IMR-90 (cell line): ENCODE measurements around the gene ABCC9. TPM values are rescaled to one million over a fixed set of nuclear protein-coding genes. Genes with fewer than 3 reads are reported as not detected.

Experiments
- ATAC-seq: fragments of 200-7000 bp; cut with Tn5 transposase; 2 replicates; pipeline ENCODE4 v1.9.1; 2020; ENCODE audit warnings: low read depth, mild to moderate bottlenecking, moderate library complexity
- BruUV-seq: library from RNA; stranded (reverse); fragments of 400-500 nt; replicated peaks from 2 replicates; lab custom pipeline; 2021; lab: Mats Ljungman, UMichigan
- CTCF ChIA-PET: fragments of 300-600 bp; formaldehyde crosslinking; extraction: SDS; loops from one replicate; lab custom pipeline; 2021; ENCODE audit warnings: antibody characterized with exemption; lab: Yijun Ruan, JAX
- POLR2A ChIA-PET: fragments of 300-600 bp; sonication (Branson Sonifier 250); formaldehyde crosslinking; loops from one replicate; lab custom pipeline; 2022; ENCODE audit warnings: antibody characterized with exemption; ENCODE audit not compliant: unreplicated experiment; lab: Charles Lee
- DNase-seq: peaks from one replicate; pipeline ENCODE4 v3.0.0; 2013
- H2AFZ ChIP-seq: replicated peaks from 2 replicates; pipeline ENCODE3; 2013; ENCODE audit warnings: low read length, mild to moderate bottlenecking; ENCODE audit not compliant: poor library complexity
- H2AK5ac ChIP-seq: 2 replicates; pipeline ENCODE4 v1.6.1; 2013; ENCODE audit warnings: low read depth, low read length, inconsistent platforms
- H2AK9ac ChIP-seq: replicated peaks from 2 replicates; pipeline ENCODE3; 2013; ENCODE audit warnings: mild to moderate bottlenecking, low read depth, low read length, moderate library complexity; ENCODE audit not compliant: poor library complexity
- H2BK120ac ChIP-seq: 2 replicates; pipeline ENCODE4 v1.6.1; 2013; ENCODE audit warnings: low read depth, low read length, inconsistent platforms
- H2BK15ac ChIP-seq: 3 replicates; pipeline ENCODE4 v1.6.1; 2013; ENCODE audit warnings: low read depth, low read length, inconsistent platforms
- H2BK20ac ChIP-seq: 2 replicates; pipeline ENCODE4 v1.6.1; 2013; ENCODE audit warnings: low read depth, mild to moderate bottlenecking, inconsistent platforms, low read length, moderate library complexity
- H2BK5ac ChIP-seq: 2 replicates; pipeline ENCODE4 v1.6.1; 2013; ENCODE audit warnings: mild to moderate bottlenecking, low read depth, low read length, inconsistent platforms; ENCODE audit not compliant: poor library complexity, severe bottlenecking
- H3K14ac ChIP-seq: replicated peaks from 2 replicates; pipeline ENCODE4 v1.6.1; 2013; ENCODE audit warnings: low read depth, low read length, inconsistent platforms
- H3K18ac ChIP-seq: 2 replicates; pipeline ENCODE4 v1.6.1; 2013; ENCODE audit warnings: low read depth, low read length, control low read depth
- H3K23ac ChIP-seq: 2 replicates; pipeline ENCODE4 v1.6.1; 2013; ENCODE audit warnings: low read depth, low read length, inconsistent platforms
- H3K27ac ChIP-seq: 2 replicates; pipeline ENCODE4 v1.5.1; 2013; ENCODE audit warnings: mild to moderate bottlenecking, control low read depth, low read length; ENCODE audit not compliant: insufficient read depth
- H3K27me3 ChIP-seq: 2 replicates; pipeline ENCODE4 v1.6.1; 2013; ENCODE audit warnings: low read length; ENCODE audit not compliant: control insufficient read depth, insufficient read depth
- H3K36me3 ChIP-seq: 2 replicates; pipeline ENCODE4 v1.6.1; 2013; ENCODE audit warnings: low read length, mixed read lengths; ENCODE audit not compliant: control insufficient read depth, insufficient read depth
- H3K4ac ChIP-seq: 2 replicates; pipeline ENCODE4 v1.6.1; 2013; ENCODE audit warnings: low read depth, low read length, inconsistent platforms
- H3K4me1 ChIP-seq: 2 replicates; pipeline ENCODE4 v1.6.1; 2013; ENCODE audit warnings: low read length, mixed read lengths; ENCODE audit not compliant: control insufficient read depth, insufficient read depth
- H3K4me2 ChIP-seq: 2 replicates; pipeline ENCODE4 v1.6.1; 2013; ENCODE audit warnings: low read depth, mild to moderate bottlenecking, control low read depth, low read length, moderate library complexity
- H3K4me3 ChIP-seq: 2 replicates; pipeline ENCODE4 v1.5.1; 2013; ENCODE audit warnings: low read depth, mild to moderate bottlenecking, control low read depth, low read length, moderate library complexity; ENCODE audit not compliant: insufficient read depth
- H3K56ac ChIP-seq: 2 replicates; pipeline ENCODE4 v1.6.1; 2013; ENCODE audit warnings: low read length, inconsistent platforms; ENCODE audit not compliant: insufficient read depth; ENCODE audit errors: extremely low read depth
- H3K79me1 ChIP-seq, 2 experiments: 2 replicates each; pipeline ENCODE4 v1.6.1; 2013; ENCODE audit warnings: low read length in 2 of 2, inconsistent platforms in 1 of 2, low read depth in 1 of 2
- H3K9ac ChIP-seq: 2 replicates; pipeline ENCODE4 v1.6.1; 2013; ENCODE audit warnings: low read depth, low read length, control low read depth
- H3K9me1 ChIP-seq: 2 replicates; pipeline ENCODE4 v1.6.1; 2013; ENCODE audit warnings: low read length, inconsistent platforms; ENCODE audit not compliant: insufficient read depth
- H3K9me3 ChIP-seq: 2 replicates; pipeline ENCODE4 v1.6.1; 2013; ENCODE audit warnings: low read length; ENCODE audit not compliant: control insufficient read depth, insufficient read depth
- H4K20me1 ChIP-seq: 2 replicates; pipeline ENCODE4 v1.6.1; 2013; ENCODE audit warnings: low read length, inconsistent platforms; ENCODE audit not compliant: insufficient read depth
- H4K5ac ChIP-seq: 2 replicates; pipeline ENCODE4 v1.6.1; 2013; ENCODE audit warnings: mild to moderate bottlenecking, low read depth, low read length, control low read depth
- H4K8ac ChIP-seq, 2 experiments: 2 replicates each; pipeline ENCODE4 v1.6.1; 2013; ENCODE audit warnings: low read depth in 2 of 2, low read length in 2 of 2, control low read depth in 1 of 2, inconsistent platforms in 1 of 2
- H4K91ac ChIP-seq: 2 replicates; pipeline ENCODE4 v1.6.1; 2013; ENCODE audit warnings: low read depth, low read length, inconsistent platforms; ENCODE audit not compliant: insufficient read depth
- BHLHE40 ChIP-seq: fragments of 150-350 bp; IDR thresholded peaks from 2 replicates; pipeline ENCODE4 v1.6.1; 2016; ENCODE audit warnings: mild to moderate bottlenecking, low read depth, low read length
- CTCF ChIP-seq: conservative IDR thresholded peaks from 2 replicates; pipeline ENCODE4 v1.5.1; 2012; ENCODE audit warnings: mild to moderate bottlenecking, low read depth, low read length, improper control_type of control experiment
- MAFK ChIP-seq: IDR thresholded peaks from 2 replicates; pipeline ENCODE4 v1.6.1; 2012; ENCODE audit warnings: low read depth, low read length, improper control_type of control experiment
- MXI1 ChIP-seq: IDR thresholded peaks from 2 replicates; pipeline ENCODE4 v1.6.1; 2012; ENCODE audit warnings: low read depth, mild to moderate bottlenecking, low read length, moderate library complexity, borderline replicate concordance
- NFE2L2 ChIP-seq: fragments of 150-350 bp; IDR thresholded peaks from 2 replicates; pipeline ENCODE4 v1.6.1; 2016; ENCODE audit warnings: low read depth, mild to moderate bottlenecking, low read length
- RFX5 ChIP-seq: IDR thresholded peaks from 2 replicates; pipeline ENCODE4 v1.8.0; 2012; ENCODE audit warnings: low read depth, mild to moderate bottlenecking, low read length, moderate library complexity
- SMC3 ChIP-seq: fragments of 150-350 bp; IDR thresholded peaks from 2 replicates; pipeline ENCODE4 v1.6.1; 2016; ENCODE audit warnings: low read depth, mild to moderate bottlenecking, antibody characterized with exemption, low read length, moderate library complexity
- WGBS, 2 experiments: methylation state at CpG; one replicate each; pipeline versions ENCODE4 v1.1.5 to v1.1.7; 2013; ENCODE audit warnings: missing lambda C conversion rate in 2 of 2; ENCODE audit not compliant: insufficient read length in 1 of 2; ENCODE audit errors: extremely low coverage in 2 of 2; 5-methylcytosine and 5-hydroxymethylcytosine counted together
- dilution Hi-C: fragments of 300-500 bp; cut with HindIII; formaldehyde crosslinking; loops from one replicate; pipeline ENCODE4 v1.14.3; 2018; ENCODE audit warnings: low sequenced_read_pairs; ENCODE audit not compliant: unreplicated experiment
- in situ Hi-C: fragments of 300-500 bp; cut with MboI; formaldehyde crosslinking; loops from 3 replicates; pipeline ENCODE4 v1.14.3; 2019; ENCODE audit warnings: low sequenced_read_pairs, inconsistent platforms, mixed read lengths
- intact Hi-C: fragments of 100-400 bp; cut with micrococcal nuclease; formaldehyde crosslinking; loops from 2 replicates; pipeline ENCODE4 v1.10.0; 2022
- polyA plus RNA-seq, 3 experiments: library from polyadenylated mRNA; depleted of rRNA; stranded (reverse); fragments of >200 nt; gene quantifications; 2 replicates each; pipeline ENCODE4 v1.2.3, GENCODE V29; 2012; ENCODE audit warnings: low replicate concordance in 1 of 3
- total RNA-seq: library from RNA; depleted of rRNA; stranded (reverse); fragments of >200 nt; gene quantifications from 2 replicates; pipeline ENCODE4 v1.2.3, GENCODE V29; 2012

ABCC9 gene
- total and polyA plus RNA-seq, 2 of the 4 experiments (the other 2 are of a cell fraction), result 1.2 to 6.6 TPM

GRCh38 chr12:21837847-21838246 lies 103.4 kb downstream of the ABCC9 start:
- H3K4me1 ChIP-seq, result no peaks in the 10 kb centered on the region
- H3K27ac ChIP-seq, result no peak overlapping the region
- H2AK9ac ChIP-seq, result no peak overlapping the region
- intact Hi-C loops, result no loop called here
- WGBS, 2 experiments, result no CpG with 5 or more reads among the region's 2 CpGs
- DNase-seq (no peak), ATAC-seq (no peak)
- POLR2A ChIA-PET, result no interaction called here
- no peaks in the 10 kb centered on the region for H3K9me3 ChIP-seq
- no peak overlapping the region for H3K56ac ChIP-seq
- BruUV-seq, result no TSS peak
- H4K8ac ChIP-seq, result no peak overlapping the region
- no peak overlapping the region for H2BK5ac ChIP-seq
- H2BK120ac ChIP-seq, result no peak overlapping the region
- H3K4me3 ChIP-seq, result no peak overlapping the region
- no peaks in the 10 kb centered on the region for H3K27me3 ChIP-seq
- no peaks in the 10 kb centered on the region for H3K9me1 ChIP-seq
- TF ChIP-seq NFE2L2, result no peak
- no peak for TF ChIP-seq RFX5
- no peak for TF ChIP-seq BHLHE40
- TF ChIP-seq MAFK, result peak; percentile 91
- TF ChIP-seq SMC3, result no peak
- TF ChIP-seq MXI1, result no peak
- TF ChIP-seq CTCF, result no peak
- H2BK15ac ChIP-seq, result no peak overlapping the region
- H3K4ac ChIP-seq, result no peak overlapping the region
- H3K79me1 ChIP-seq, result no peaks in the 10 kb centered on the region
- CTCF ChIA-PET, result interaction anchor here (0.7 kb wide), 1 partner anchor 117 kb away, joined by 3 read pairs; no protein-coding TSS in a partner anchor
- no peak overlapping the region for H3K18ac ChIP-seq
- dilution Hi-C loops, result no loop called here
- H4K20me1 ChIP-seq, result no peaks in the 10 kb centered on the region
- H3K9ac ChIP-seq, result no peak overlapping the region
- H2AK5ac ChIP-seq, result no peak overlapping the region
- in situ Hi-C loops, result no loop called here
- H3K4me2 ChIP-seq, result no peak overlapping the region
- H2AFZ ChIP-seq, result no peak overlapping the region
- no peak overlapping the region for H2BK20ac ChIP-seq
- H4K91ac ChIP-seq, result no peak overlapping the region
- no peak overlapping the region for H3K23ac ChIP-seq
- no peaks in the 10 kb centered on the region for H3K36me3 ChIP-seq
- no peak overlapping the region for H4K5ac ChIP-seq
- H3K14ac ChIP-seq, result no peak overlapping the region
